Erythroblast (primary cell): Measurements from ENCODE around the gene LILRB2.

ENCODE experiments used
- GATA1 ChIP-seq: IDR thresholded peaks from 2 replicates; pipeline ENCODE4 v1.6.1; 2011; ENCODE audit warnings: low read depth, mild to moderate bottlenecking, control low read depth, low read length, moderate library complexity
- POLR2A ChIP-seq: IDR thresholded peaks from 2 replicates; pipeline ENCODE4 v1.6.1; 2011; ENCODE audit warnings: mild to moderate bottlenecking, low read length

DNA sequence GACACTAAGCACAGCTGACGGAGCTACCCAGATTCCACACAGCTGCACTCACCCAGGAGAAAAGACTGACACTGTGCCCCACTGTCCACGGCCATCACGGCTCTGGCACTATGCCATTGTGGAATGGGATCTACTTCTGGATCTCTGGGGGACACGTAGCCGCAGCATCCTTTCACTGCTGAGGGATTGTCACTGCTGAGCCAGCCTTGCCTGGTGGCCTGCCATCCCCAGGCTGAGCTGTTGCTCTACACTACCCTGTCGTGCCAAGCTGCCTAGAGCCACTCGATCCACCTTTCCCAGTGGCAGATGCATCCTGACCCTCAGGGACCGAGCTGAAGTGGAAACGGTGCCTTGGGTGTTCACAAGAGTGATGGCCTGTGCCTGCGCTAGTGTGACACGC lies 18.8 kb downstream of the LILRB2 start:
- TF ChIP-seq POLR2A (no peak), GATA1 (no peak)
